ENCODE data around the gene CYB5B. TPM values are rescaled to one million over a fixed set of nuclear protein-coding genes. Genes with fewer than 3 reads are reported as not detected.

CYB5B gene
- total and polyA plus RNA-seq, 8 donors: 101 to 119 (median 107) TPM

DNA sequence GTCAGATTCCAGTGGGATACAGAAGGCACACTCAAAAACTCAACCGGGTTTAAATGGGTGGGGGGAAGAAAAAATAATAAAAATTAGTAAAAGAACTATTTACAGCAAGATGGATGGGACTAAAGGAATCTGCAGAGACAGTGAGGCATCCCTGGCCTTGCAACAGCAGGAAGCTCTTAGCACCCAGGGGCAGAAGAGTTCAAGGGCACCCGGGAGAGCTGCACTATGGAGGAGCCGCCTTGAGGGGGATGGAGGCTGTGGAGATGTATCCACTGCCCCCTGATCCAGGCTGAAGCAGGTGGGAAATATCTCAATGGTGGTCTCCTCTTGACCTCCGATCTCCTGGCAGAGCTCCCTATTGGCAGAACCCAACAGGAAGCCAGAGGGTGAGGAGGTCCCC lies 72.0 kb downstream of the CYB5B start:
- no peak for ATAC-seq
- H3K27me3 ChIP-seq: peaks cover 0 to 8% of the 10 kb centered on the region in 2 donors
- no peaks in the 10 kb centered on the region for H3K36me3 ChIP-seq
- no peaks in the 10 kb centered on the region for H3K4me1 ChIP-seq
- TF ChIP-seq, protein P1, sequence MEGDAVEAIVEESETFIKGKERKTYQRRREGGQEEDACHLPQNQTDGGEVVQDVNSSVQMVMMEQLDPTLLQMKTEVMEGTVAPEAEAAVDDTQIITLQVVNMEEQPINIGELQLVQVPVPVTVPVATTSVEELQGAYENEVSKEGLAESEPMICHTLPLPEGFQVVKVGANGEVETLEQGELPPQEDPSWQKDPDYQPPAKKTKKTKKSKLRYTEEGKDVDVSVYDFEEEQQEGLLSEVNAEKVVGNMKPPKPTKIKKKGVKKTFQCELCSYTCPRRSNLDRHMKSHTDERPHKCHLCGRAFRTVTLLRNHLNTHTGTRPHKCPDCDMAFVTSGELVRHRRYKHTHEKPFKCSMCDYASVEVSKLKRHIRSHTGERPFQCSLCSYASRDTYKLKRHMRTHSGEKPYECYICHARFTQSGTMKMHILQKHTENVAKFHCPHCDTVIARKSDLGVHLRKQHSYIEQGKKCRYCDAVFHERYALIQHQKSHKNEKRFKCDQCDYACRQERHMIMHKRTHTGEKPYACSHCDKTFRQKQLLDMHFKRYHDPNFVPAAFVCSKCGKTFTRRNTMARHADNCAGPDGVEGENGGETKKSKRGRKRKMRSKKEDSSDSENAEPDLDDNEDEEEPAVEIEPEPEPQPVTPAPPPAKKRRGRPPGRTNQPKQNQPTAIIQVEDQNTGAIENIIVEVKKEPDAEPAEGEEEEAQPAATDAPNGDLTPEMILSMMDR (IDR thresholded peaks at IDR 0.05): no peak
- DNase-seq: no peak
- no peak overlapping the region for H3K27ac ChIP-seq
- no peaks in the 10 kb centered on the region for H3K9me3 ChIP-seq
- H3K4me3 ChIP-seq: no peak overlapping the region
- intact Hi-C loops (cut with DNase I): no loop called here

DNA sequence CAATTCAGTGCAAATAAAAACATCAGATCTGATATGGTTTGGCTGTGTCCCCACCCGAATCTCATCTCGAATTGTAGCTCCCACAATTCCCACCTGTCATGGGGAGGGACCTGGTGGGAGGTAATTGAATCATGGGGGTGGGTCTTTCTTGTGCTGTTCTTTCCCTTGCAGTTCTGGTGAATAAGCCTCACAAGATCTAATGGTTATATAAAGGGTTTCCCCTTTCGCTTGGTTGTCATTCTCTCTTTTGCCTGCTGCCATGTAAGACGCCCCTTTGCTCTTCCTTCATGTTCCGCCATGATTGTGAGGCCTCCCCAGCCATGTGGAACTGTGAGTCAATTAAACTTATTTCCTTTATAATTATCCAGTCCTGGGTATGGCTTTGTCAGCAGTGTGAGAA lies 72.5 kb downstream of the CYB5B start:
- no peaks in the 10 kb centered on the region for H3K9me3 ChIP-seq
- DNase-seq (no peak), ATAC-seq (no peak)
- TF ChIP-seq, protein P1 (IDR thresholded peaks at IDR 0.05): no peak
- H3K27ac ChIP-seq: no peak overlapping the region
- intact Hi-C loops (cut with DNase I): no loop called here
- peaks cover 0 to 8% of the 10 kb centered on the region in 2 donors for H3K27me3 ChIP-seq
- no peaks in the 10 kb centered on the region for H3K36me3 ChIP-seq
- H3K4me1 ChIP-seq: no peaks in the 10 kb centered on the region
- no peak overlapping the region for H3K4me3 ChIP-seq

DNA sequence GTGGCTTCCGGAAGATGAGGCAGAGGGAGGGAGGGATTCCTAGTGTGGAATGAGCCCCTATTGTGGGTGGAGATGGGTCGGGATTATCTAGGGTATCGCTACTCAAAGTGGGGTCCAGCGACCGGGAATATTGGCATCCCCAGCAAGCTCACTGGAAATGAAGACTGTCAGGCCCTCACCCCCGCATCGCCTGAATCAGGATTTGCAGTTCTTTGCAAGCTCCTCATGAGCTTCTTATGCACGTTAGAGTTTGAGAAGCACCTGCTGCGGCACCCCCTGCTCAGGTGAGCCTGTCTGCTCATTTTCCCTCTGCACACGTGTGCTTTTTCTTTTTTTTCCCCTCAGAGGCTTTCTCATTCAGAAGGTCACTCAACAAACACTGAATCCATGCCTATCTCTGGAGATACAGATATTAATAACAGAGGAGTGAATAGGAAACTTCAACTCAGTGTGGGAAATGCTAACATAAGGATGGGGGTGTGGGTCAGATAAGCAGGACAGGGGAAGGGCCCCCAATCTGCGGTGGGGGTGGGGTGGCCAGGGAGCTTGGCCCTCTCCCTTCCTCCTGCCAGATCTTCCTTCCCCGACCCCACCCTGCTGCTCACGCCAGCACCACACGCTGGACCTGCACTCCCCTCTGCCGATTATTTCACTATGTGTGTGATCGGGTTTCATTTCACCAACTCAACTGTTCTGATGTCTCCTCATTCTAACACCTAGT lies 73.6 kb downstream of the CYB5B start:
- Histone ChIP-seq H3K36me3 (no peaks in the 10 kb centered on the region), H3K4me3 (no peak overlapping the region), H3K27me3 (peaks cover 0 to 8% of the 10 kb centered on the region in 2 donors), H3K27ac (no peak overlapping the region), H3K9me3 (no peaks in the 10 kb centered on the region), H3K4me1 (no peaks in the 10 kb centered on the region)
- ATAC-seq: no peak
- TF ChIP-seq, protein P1 (IDR thresholded peaks at IDR 0.05): no peak
- intact Hi-C loops (cut with DNase I): no loop called here
- no peak for DNase-seq

DNA sequence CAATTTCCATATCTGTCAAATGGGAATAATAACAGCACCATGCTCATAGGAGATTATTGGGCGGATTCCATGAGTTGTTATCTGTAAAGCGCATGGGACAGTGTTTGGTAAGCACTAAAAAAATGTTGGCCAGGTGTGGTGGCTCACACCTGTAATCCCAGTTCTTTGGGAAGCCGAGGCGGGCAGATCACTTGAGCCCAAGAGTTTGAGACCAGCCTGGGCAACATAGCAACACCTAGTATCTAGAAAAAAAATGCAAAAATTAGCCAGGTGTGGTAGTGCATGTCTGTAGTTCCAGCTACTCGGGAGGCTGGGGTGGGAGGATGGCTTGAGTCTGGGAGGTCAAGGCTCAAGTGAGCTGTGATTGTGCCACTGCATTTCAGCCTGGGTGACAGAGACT lies 74.5 kb downstream of the CYB5B start:
- no peaks in the 10 kb centered on the region for H3K4me1 ChIP-seq
- intact Hi-C loops (cut with DNase I): no loop called here
- no peaks in the 10 kb centered on the region for H3K36me3 ChIP-seq
- no peaks in the 10 kb centered on the region for H3K9me3 ChIP-seq
- no peak for DNase-seq
- H3K4me3 ChIP-seq: no peak overlapping the region
- H3K27me3 ChIP-seq: peaks cover 0 to 8% of the 10 kb centered on the region in 2 donors
- TF ChIP-seq, protein P1 (IDR thresholded peaks at IDR 0.05): no peak
- no peak overlapping the region for H3K27ac ChIP-seq
- no peak for ATAC-seq

DNA sequence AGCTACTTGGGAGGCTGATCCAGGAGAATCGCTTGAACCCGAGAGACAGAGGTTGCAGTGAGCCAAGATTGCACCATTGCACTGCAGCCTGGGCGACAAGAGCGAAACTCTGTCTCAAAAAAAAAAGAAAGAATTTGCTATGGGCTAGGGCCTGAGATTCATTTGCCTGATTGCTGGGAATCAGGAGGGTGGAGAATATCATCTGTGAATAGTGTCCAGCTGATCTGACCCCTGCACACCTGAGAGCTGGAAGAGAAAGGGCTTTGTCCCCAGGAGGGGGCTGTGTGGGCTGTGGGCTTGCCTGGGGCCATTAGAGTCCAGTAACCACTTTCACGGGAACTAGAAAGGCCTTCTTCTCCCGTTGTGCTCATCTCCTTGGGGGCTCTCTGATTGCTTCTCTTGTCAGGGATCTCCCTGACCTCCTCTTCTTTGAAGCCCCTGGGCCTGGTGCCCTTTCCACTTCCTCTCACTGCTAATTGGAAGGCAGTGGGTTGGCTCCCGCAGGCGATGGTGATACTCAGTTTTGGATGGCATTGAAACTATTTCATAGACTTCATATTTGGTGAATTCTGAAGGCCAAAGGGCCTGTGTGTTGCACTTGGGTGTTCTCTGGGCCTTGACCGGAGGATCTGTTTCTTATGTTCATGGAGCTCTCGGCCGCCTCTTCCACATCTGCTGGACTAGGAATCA lies 75.3 kb downstream of the CYB5B start:
- Histone ChIP-seq H3K4me1 (no peaks in the 10 kb centered on the region), H3K4me3 (no peak overlapping the region), H3K36me3 (no peaks in the 10 kb centered on the region), H3K27me3 (peaks cover 0 to 8% of the 10 kb centered on the region in 2 donors), H3K9me3 (no peaks in the 10 kb centered on the region), H3K27ac (no peak overlapping the region)
- ATAC-seq: no peak
- no peak for DNase-seq
- intact Hi-C loops (cut with DNase I): no loop called here
- TF ChIP-seq, protein P1 (IDR thresholded peaks at IDR 0.05): no peak
